DND-41 (cell line): ENCODE measurements around the gene PTPRH.
A peak's percentile ranks its signal among the peaks of the same experiment; 100 is the strongest.

Experiments
- EZH2 ChIP-seq: IDR thresholded peaks from 3 replicates; pipeline ENCODE4 v1.6.1; 2012; ENCODE audit warnings: borderline replicate concordance, low read depth, mild to moderate bottlenecking, moderate library complexity, low read length, inconsistent platforms; ENCODE audit not compliant: severe bottlenecking
- TF ChIP-seq, protein P1 (sequence below): IDR thresholded peaks from 2 replicates; pipeline ENCODE4 v1.5.1; 2012; ENCODE audit warnings: borderline replicate concordance, low read length, moderate library complexity, mild to moderate bottlenecking; ENCODE audit not compliant: poor library complexity, severe bottlenecking; ENCODE audit errors: extremely low read depth

GRCh38 chr19:55160128-55160985, 48.9 kb downstream of the PTPRH start:
- TF ChIP-seq, protein P1, sequence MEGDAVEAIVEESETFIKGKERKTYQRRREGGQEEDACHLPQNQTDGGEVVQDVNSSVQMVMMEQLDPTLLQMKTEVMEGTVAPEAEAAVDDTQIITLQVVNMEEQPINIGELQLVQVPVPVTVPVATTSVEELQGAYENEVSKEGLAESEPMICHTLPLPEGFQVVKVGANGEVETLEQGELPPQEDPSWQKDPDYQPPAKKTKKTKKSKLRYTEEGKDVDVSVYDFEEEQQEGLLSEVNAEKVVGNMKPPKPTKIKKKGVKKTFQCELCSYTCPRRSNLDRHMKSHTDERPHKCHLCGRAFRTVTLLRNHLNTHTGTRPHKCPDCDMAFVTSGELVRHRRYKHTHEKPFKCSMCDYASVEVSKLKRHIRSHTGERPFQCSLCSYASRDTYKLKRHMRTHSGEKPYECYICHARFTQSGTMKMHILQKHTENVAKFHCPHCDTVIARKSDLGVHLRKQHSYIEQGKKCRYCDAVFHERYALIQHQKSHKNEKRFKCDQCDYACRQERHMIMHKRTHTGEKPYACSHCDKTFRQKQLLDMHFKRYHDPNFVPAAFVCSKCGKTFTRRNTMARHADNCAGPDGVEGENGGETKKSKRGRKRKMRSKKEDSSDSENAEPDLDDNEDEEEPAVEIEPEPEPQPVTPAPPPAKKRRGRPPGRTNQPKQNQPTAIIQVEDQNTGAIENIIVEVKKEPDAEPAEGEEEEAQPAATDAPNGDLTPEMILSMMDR: peak; percentile 96
- TF ChIP-seq EZH2: no peak
